Stimulated activated CD4-positive, alpha-beta T cell treated with anti-CD3 and anti-CD28 coated beads, TNF-alpha, amount 100 ng/mL, for 1 hour (primary cell): ENCODE measurements around the gene BPTF.
"Not testable (repeated sequence)": the region's sequence is repeated elsewhere in the genome, so short reads cannot be mapped to it uniquely, and the experiment has no call there.

Experiments
- DNase-seq, 3 donors: peaks; one replicate each; pipeline ENCODE4 v3.0.0-alpha.2; 2020; ENCODE audit warnings: low read depth in 3 of 3, low spot score in 1 of 3

Gene BPTF

GRCh38 chr17:67962156-67962555 is 136.9 kb downstream of the BPTF start:
- not testable (repeated sequence) for DNase-seq

- peak; percentile 11 to 47 (median 39) for DNase-seq
Measured at GRCh38 chr17:67963145-67963572, 137.9 kb downstream of the BPTF start.

GRCh38 chr17:67970783-67971182 is 145.5 kb downstream of the BPTF start:
- no peak for DNase-seq

GRCh38 chr17:67974185-67974584 is 148.9 kb downstream of the BPTF start:
- DNase-seq: no peak

- no peak for DNase-seq
Measured at GRCh38 chr17:67974598-67975066, 149.3 kb downstream of the BPTF start.

- DNase-seq: not testable (repeated sequence)
Measured at GRCh38 chr17:67976306-67976705, 151.0 kb downstream of the BPTF start.

- DNase-seq: no peak
Measured at GRCh38 chr17:67980456-67980855, 155.2 kb downstream of the BPTF start.

- not testable (repeated sequence) for DNase-seq
Measured at GRCh38 chr17:67980883-67981282, 155.6 kb downstream of the BPTF start.

- no peak for DNase-seq
Measured at GRCh38 chr17:67982034-67982640, 156.8 kb downstream of the BPTF start.

- DNase-seq: no peak
Measured at GRCh38 chr17:67982686-67983382, 157.5 kb downstream of the BPTF start.

- DNase-seq: no peak
Measured at GRCh38 chr17:67983383-67983688, 158.0 kb downstream of the BPTF start.

GRCh38 chr17:67990909-67991308 is 165.6 kb downstream of the BPTF start:
- no peak for DNase-seq

- DNase-seq: no peak
Measured at GRCh38 chr17:67992548-67993152, 167.3 kb downstream of the BPTF start.

GRCh38 chr17:67993153-67993997 is 168.1 kb downstream of the BPTF start:
- peak; percentile 17 to 64 (median 25) for DNase-seq

GRCh38 chr17:67993998-67994361 is 168.7 kb downstream of the BPTF start:
- no peak for DNase-seq

- no peak for DNase-seq
Measured at GRCh38 chr17:67994817-67995569, 169.7 kb downstream of the BPTF start.

GRCh38 chr17:67995570-67996263 is 170.4 kb downstream of the BPTF start:
- DNase-seq: no peak

GRCh38 chr17:67996301-67997171 is 171.2 kb downstream of the BPTF start, which contains the start of gene C17orf58:
C17orf58 (minus strand) TSS chr17:67996469; CDS start chr17:67996198, 271 bp downstream.
- DNase-seq: not testable (repeated sequence)

- no peak for DNase-seq
Measured at GRCh38 chr17:67998466-67998865, 173.2 kb downstream of the BPTF start.
